K562 (cell line): ENCODE results near the gene BORCS8. TPM values are rescaled to one million over a fixed set of nuclear protein-coding genes. Genes with fewer than 3 reads are reported as not detected.

Source experiments
- CBX1 ChIP-seq: sonication (generic); IDR thresholded peaks from 2 replicates; pipeline ENCODE4 v1.6.1; 2016; ENCODE audit warnings: antibody characterized with exemption, low read depth, mild to moderate bottlenecking
- CC2D1A ChIP-seq: fragments of 450-650 bp; IDR thresholded peaks from 2 replicates; pipeline ENCODE4 v1.6.1; 2017; ENCODE audit warnings: mild to moderate bottlenecking
- CREB3 ChIP-seq: fragments of 450-650 bp; conservative IDR thresholded peaks from 2 replicates; pipeline ENCODE4 v1.6.1; 2016; ENCODE audit warnings: missing genetic modification characterization, low read depth, mild to moderate bottlenecking, missing compliant biosample characterization, moderate library complexity
- DPF2 ChIP-seq: fragments of 450-650 bp; IDR thresholded peaks from 2 replicates; pipeline ENCODE4 v1.6.1; 2016
- ELK3 ChIP-seq: fragments of 450-650 bp; formaldehyde crosslinking; IDR thresholded peaks from 2 replicates; pipeline ENCODE4 v1.4.0; 2020; ENCODE audit warnings: mild to moderate bottlenecking
- FOS ChIP-seq: IDR thresholded peaks from 3 replicates; pipeline ENCODE4 v1.6.1; 2011; ENCODE audit not compliant: insufficient read length; ENCODE audit errors: extremely low read depth
- HSF4 ChIP-seq: fragments of 250-450 bp; sonication (Bioruptor Pico); IDR thresholded peaks from 2 replicates; pipeline ENCODE4 v2.1.2; 2022; ENCODE audit warnings: mild to moderate bottlenecking, moderate library complexity, borderline replicate concordance
- MAFG ChIP-seq: fragments of 450-650 bp; conservative IDR thresholded peaks from 2 replicates; pipeline ENCODE4 v1.6.1; 2016; ENCODE audit warnings: missing genetic modification characterization, missing compliant biosample characterization
- MEF2A ChIP-seq: IDR thresholded peaks from 2 replicates; pipeline ENCODE4 v1.6.1; 2011; ENCODE audit warnings: low read depth, mild to moderate bottlenecking, low read length, moderate library complexity; ENCODE audit not compliant: control insufficient read depth
- NCOR1 ChIP-seq: fragments of 450-650 bp; IDR thresholded peaks from 2 replicates; pipeline ENCODE4 v1.6.1; 2016; ENCODE audit warnings: mild to moderate bottlenecking, moderate library complexity
- NR0B1 ChIP-seq: fragments of 450-650 bp; IDR thresholded peaks from one replicate; pipeline ENCODE4 v1.6.1; 2018; ENCODE audit warnings: mild to moderate bottlenecking, moderate library complexity; ENCODE audit not compliant: partially characterized antibody
- POLR2G ChIP-seq: fragments of 200-400 bp; formaldehyde crosslinking; IDR thresholded peaks from 2 replicates; pipeline ENCODE4 v1.6.1; 2017; ENCODE audit warnings: low read depth, mild to moderate bottlenecking, antibody characterized with exemption, low read length, moderate library complexity
- SMAD4 ChIP-seq: fragments of 250-450 bp; sonication (Bioruptor Pico); conservative IDR thresholded peaks from 2 replicates; pipeline ENCODE4 v1.8.0; 2021; ENCODE audit warnings: inconsistent platforms, mild to moderate bottlenecking, moderate library complexity
- SRF ChIP-seq, 2 experiments: fragments of 250-450, 450-650 bp in 1 of 2; sonication (Bioruptor Pico) in 1 of 2; sonication (generic) in 1 of 2; formaldehyde crosslinking; IDR thresholded peaks; 2 replicates each; pipeline versions ENCODE4 v1.5.0 to v1.5.1; 2020 to 2022; ENCODE audit warnings: mild to moderate bottlenecking in 1 of 2, missing genetic modification reagents in 1 of 2
- STAT5B ChIP-seq: fragments of 250-450 bp; sonication (Bioruptor Pico); IDR thresholded peaks from 2 replicates; pipeline ENCODE4 v1.8.0; 2021; ENCODE audit warnings: mild to moderate bottlenecking, inconsistent platforms
- TAF9B ChIP-seq: fragments of 450-650 bp; IDR thresholded peaks from 2 replicates; pipeline ENCODE4 v1.6.1; 2018; ENCODE audit warnings: mild to moderate bottlenecking; ENCODE audit not compliant: partially characterized antibody
- THRA ChIP-seq: fragments of 450-650 bp; IDR thresholded peaks from 2 replicates; pipeline ENCODE4 v1.6.1; 2017; ENCODE audit warnings: mild to moderate bottlenecking, moderate library complexity
- THRB ChIP-seq: fragments of 450-650 bp; formaldehyde crosslinking; conservative IDR thresholded peaks from 2 replicates; pipeline ENCODE4 v1.4.0; 2022; ENCODE audit warnings: mild to moderate bottlenecking, missing genetic modification characterization
- ZNF133 ChIP-seq: fragments of 250-450 bp; sonication (Bioruptor Pico); IDR thresholded peaks from 2 replicates; pipeline ENCODE4 v1.4.0; 2020; ENCODE audit warnings: mild to moderate bottlenecking
- ZNF316 ChIP-seq: fragments of 450-650 bp; IDR thresholded peaks from 2 replicates; pipeline ENCODE4 v1.6.1; 2016
- ZNF408 ChIP-seq: fragments of 250-450 bp; sonication (Bioruptor Pico); IDR thresholded peaks from 2 replicates; pipeline ENCODE4 v1.4.0; 2020; ENCODE audit warnings: low read depth, mild to moderate bottlenecking, moderate library complexity
- ZNF586 ChIP-seq: fragments of 450-650 bp; formaldehyde crosslinking; conservative IDR thresholded peaks from 2 replicates; pipeline ENCODE4 v1.4.0; 2020; ENCODE audit warnings: mild to moderate bottlenecking, moderate library complexity
- polyA plus RNA-seq, 8 experiments: library from polyadenylated mRNA; depleted of rRNA in 4 of 8; stranded (reverse) in 5 of 8; unstranded in 3 of 8; fragments of >200 nt; fragmentation: Nextera tagmentation in 2 of 8; fragmentation: Illumina TruSeq in 1 of 8; extraction: Ambion mirVana in 2 of 8; extraction: Trizol in 1 of 8; gene quantifications; 2 replicates each; pipeline versions ENCODE4 v1.2.1 to v1.2.3, GENCODE V29; 2011 to 2014; ENCODE audit warnings: inconsistent platforms in 1 of 8, missing spikeins in 1 of 8
- total RNA-seq, 7 experiments: library from RNA; depleted of rRNA in 6 of 7; stranded (reverse); fragments of >200 nt in 6 of 7; fragmentation: Illumina TruSeq in 2 of 7; extraction: Trizol in 2 of 7; gene quantifications; 2 replicates each; pipeline versions ENCODE4 v1.2.1 to v1.2.3, GENCODE V29; 2011 to 2021; ENCODE audit warnings: low replicate concordance in 1 of 7

The BORCS8 gene
- total and polyA plus RNA-seq, 9 of the 15 experiments (the other 6 are each of a cell fraction or from before 2014, with no cell fraction given), result 4.6 to 33.6 (median 16.3) TPM

- no peak for TF ChIP-seq ELK3 (CRISPR knock-in tag)
- TF ChIP-seq SMAD4 (CRISPR knock-in tag), result peak; percentile 86
- no peak for TF ChIP-seq CBX1
- no peak for TF ChIP-seq ZNF586 (CRISPR knock-in tag)
- TF ChIP-seq THRB, result no peak
- TF ChIP-seq CREB3, result no peak
- no peak for TF ChIP-seq TAF9B
- TF ChIP-seq NR0B1, result no peak
- no peak for TF ChIP-seq STAT5B (CRISPR knock-in tag)
- no peak for TF ChIP-seq ZNF316
- TF ChIP-seq NCOR1, result no peak
- TF ChIP-seq FOS, result no peak
- TF ChIP-seq MEF2A, result no peak
- TF ChIP-seq SRF (CRISPR knock-in tag; IDR thresholded peaks at IDR 0.05), result peak in 1 of 2 experiments; percentile 66; a peak in 1 of 4 replicates
- no peak for TF ChIP-seq HSF4
- TF ChIP-seq CC2D1A, result no peak
- no peak for TF ChIP-seq MAFG
- TF ChIP-seq ZNF133 (CRISPR knock-in tag), result no peak
- peak; percentile 87 for TF ChIP-seq POLR2G
- no peak for TF ChIP-seq ZNF408 (CRISPR knock-in tag)
- TF ChIP-seq DPF2, result no peak
- no peak for TF ChIP-seq THRA
Measured at GRCh38 chr19:19224852-19225494, 33.0 kb upstream of the BORCS8 start (continued).
